SK-N-SH treated with all-trans-retinoic acid at 6 μM for 48 hours (cell line): Measurements from ENCODE around the gene ANK3.
"Not testable (repeated sequence)": the region's sequence is repeated elsewhere in the genome, so short reads cannot be mapped to it uniquely, and the experiment has no call there.

ENCODE experiments used
- ATAC-seq: fragments of 200-7000 bp; cut with Tn5 transposase; 3 replicates; pipeline ENCODE4 v1.9.1; 2020; ENCODE audit warnings: mild to moderate bottlenecking, moderate library complexity
- ARNTL ChIP-seq: fragments of 450-650 bp; formaldehyde crosslinking; IDR thresholded peaks from 2 replicates; pipeline ENCODE4 v1.5.0; 2020; ENCODE audit warnings: low read depth, mild to moderate bottlenecking, moderate library complexity, borderline replicate concordance
- BACH2 ChIP-seq: fragments of 250-450 bp; sonication (Bioruptor Pico); IDR thresholded peaks from 2 replicates; pipeline ENCODE4 v1.9.0; 2021; ENCODE audit warnings: mild to moderate bottlenecking, borderline replicate concordance
- CREB5 ChIP-seq: fragments of 250-450 bp; sonication (Bioruptor Pico); IDR thresholded peaks from 2 replicates; pipeline ENCODE4 v1.5.1; 2020; ENCODE audit warnings: low read depth, mild to moderate bottlenecking, moderate library complexity
- CSDC2 ChIP-seq: fragments of 250-450 bp; sonication (Bioruptor Pico); IDR thresholded peaks from 2 replicates; pipeline ENCODE4 v1.5.0; 2020; ENCODE audit warnings: mild to moderate bottlenecking, moderate library complexity
- CSRNP3 ChIP-seq: fragments of 250-450 bp; sonication (Bioruptor Pico); IDR thresholded peaks from 2 replicates; pipeline ENCODE4 v1.5.1; 2021; ENCODE audit warnings: mild to moderate bottlenecking, moderate library complexity
- ESRRG ChIP-seq: fragments of 250-450 bp; sonication (Bioruptor Pico); IDR thresholded peaks from 2 replicates; pipeline ENCODE4 v1.6.1; 2021; ENCODE audit warnings: mild to moderate bottlenecking
- OSR1 ChIP-seq: fragments of 250-450 bp; sonication (Bioruptor Pico); IDR thresholded peaks from 2 replicates; pipeline ENCODE4 v1.8.0; 2022; ENCODE audit warnings: moderate library complexity, mild to moderate bottlenecking, inconsistent platforms
- PATZ1 ChIP-seq: fragments of 250-450 bp; sonication (Bioruptor Pico); IDR thresholded peaks from 2 replicates; pipeline ENCODE4 v1.8.0; 2020; ENCODE audit warnings: mild to moderate bottlenecking, moderate library complexity, borderline replicate concordance
- POU6F1 ChIP-seq: fragments of 250-450 bp; sonication (Bioruptor Pico); IDR thresholded peaks from 2 replicates; pipeline ENCODE4 v1.8.0; 2021; ENCODE audit warnings: low read depth, mild to moderate bottlenecking, moderate library complexity, borderline replicate concordance
- PPARA ChIP-seq: fragments of 250-450 bp; sonication (Bioruptor Pico); IDR thresholded peaks from 2 replicates; pipeline ENCODE4 v1.5.0; 2020; ENCODE audit warnings: mild to moderate bottlenecking, borderline replicate concordance
- RARB ChIP-seq: fragments of 250-450 bp; sonication (Bioruptor Pico); IDR thresholded peaks from 2 replicates; pipeline ENCODE4 v1.8.0; 2021; ENCODE audit warnings: mild to moderate bottlenecking, moderate library complexity
- SNAI2 ChIP-seq: fragments of 250-450 bp; sonication (Bioruptor Pico); IDR thresholded peaks from 2 replicates; pipeline ENCODE4 v1.5.0; 2020; ENCODE audit warnings: mild to moderate bottlenecking, moderate library complexity
- TCF4 ChIP-seq: fragments of 250-450 bp; sonication (Bioruptor Pico); IDR thresholded peaks from 2 replicates; pipeline ENCODE4 v1.8.0; 2021; ENCODE audit warnings: mild to moderate bottlenecking, moderate library complexity, borderline replicate concordance
- TOX ChIP-seq: fragments of 250-450 bp; sonication (Bioruptor Pico); IDR thresholded peaks from 2 replicates; pipeline ENCODE4 v1.8.0; 2021; ENCODE audit warnings: mild to moderate bottlenecking, moderate library complexity, borderline replicate concordance
- TSHZ2 ChIP-seq: fragments of 250-450 bp; sonication (Bioruptor Pico); IDR thresholded peaks from 2 replicates; pipeline ENCODE4 v1.5.0; 2020; ENCODE audit warnings: mild to moderate bottlenecking, moderate library complexity
- ZC3H10 ChIP-seq: fragments of 250-450 bp; sonication (Bioruptor Pico); IDR thresholded peaks from 2 replicates; pipeline ENCODE4 v1.5.1; 2021; ENCODE audit warnings: mild to moderate bottlenecking, moderate library complexity
- ZFP30 ChIP-seq: fragments of 450-650 bp; formaldehyde crosslinking; IDR thresholded peaks from 2 replicates; pipeline ENCODE4 v1.5.0; 2022; ENCODE audit warnings: mild to moderate bottlenecking, moderate library complexity
- ZNF565 ChIP-seq: fragments of 450-650 bp; formaldehyde crosslinking; conservative IDR thresholded peaks from 2 replicates; pipeline ENCODE4 v1.5.0; 2020; ENCODE audit warnings: low read depth, mild to moderate bottlenecking, moderate library complexity
- ZNF70 ChIP-seq: fragments of 450-650 bp; formaldehyde crosslinking; IDR thresholded peaks from 2 replicates; pipeline ENCODE4 v1.5.0; 2020; ENCODE audit warnings: mild to moderate bottlenecking, moderate library complexity
- ZNF8 ChIP-seq: fragments of 450-650 bp; formaldehyde crosslinking; IDR thresholded peaks from 2 replicates; pipeline ENCODE4 v1.5.0; 2020; ENCODE audit warnings: mild to moderate bottlenecking, moderate library complexity

ANK3 gene

GRCh38 chr10:60040014-60040662 lies 349.5 kb downstream of the ANK3 start:
- TF ChIP-seq SNAI2 (no peak), ZNF70 (no peak), ARNTL (CRISPR knock-in tag) (no peak), PPARA (CRISPR knock-in tag) (no peak), PATZ1 (CRISPR knock-in tag) (no peak), OSR1 (CRISPR knock-in tag) (no peak), ZFP30 (no peak), ZNF8 (CRISPR knock-in tag) (no peak), ESRRG (no peak), CREB5 (CRISPR knock-in tag) (no peak), CSDC2 (no peak), TCF4 (no peak), CSRNP3 (no peak), BACH2 (CRISPR knock-in tag) (no peak), POU6F1 (no peak), RARB (CRISPR knock-in tag) (no peak), ZNF565 (no peak)
- no peak for ATAC-seq

- no peak for ATAC-seq
- no peak for TF ChIP-seq ZNF70
Measured at GRCh38 chr10:60035984-60036383, 353.7 kb downstream of the ANK3 start.

GRCh38 chr10:60035375-60035774 lies 354.3 kb downstream of the ANK3 start:
- ATAC-seq: not testable (repeated sequence)

GRCh38 chr10:60032723-60033122 lies 357.0 kb downstream of the ANK3 start:
- peak; percentile 62 for ATAC-seq
- TF ChIP-seq SNAI2: no peak
- no peak for TF ChIP-seq OSR1 (CRISPR knock-in tag)
- no peak for TF ChIP-seq ZNF8 (CRISPR knock-in tag)
- no peak for TF ChIP-seq TCF4

- peak; percentile 38 for ATAC-seq
- TF ChIP-seq PPARA (CRISPR knock-in tag) (no peak), TOX (CRISPR knock-in tag) (no peak), PATZ1 (CRISPR knock-in tag) (no peak), SNAI2 (no peak), TSHZ2 (CRISPR knock-in tag) (no peak), ZNF565 (no peak), ZC3H10 (CRISPR knock-in tag) (no peak)
- TF ChIP-seq, all 23 proteins: peak for 0
Measured at GRCh38 chr10:60031664-60032063, 358.0 kb downstream of the ANK3 start.
